HG03060 (cell line): Measurements from ENCODE around the gene AMPD3.

Experiments used
- ATAC-seq: cut with Tn5 transposase; IDR thresholded peaks from one replicate; pipeline ENCODE4 v1.9.1; 2021; ENCODE audit warnings: low read depth, moderate number of reproducible peaks; ENCODE audit not compliant: unreplicated experiment

AMPD3 gene

DNA sequence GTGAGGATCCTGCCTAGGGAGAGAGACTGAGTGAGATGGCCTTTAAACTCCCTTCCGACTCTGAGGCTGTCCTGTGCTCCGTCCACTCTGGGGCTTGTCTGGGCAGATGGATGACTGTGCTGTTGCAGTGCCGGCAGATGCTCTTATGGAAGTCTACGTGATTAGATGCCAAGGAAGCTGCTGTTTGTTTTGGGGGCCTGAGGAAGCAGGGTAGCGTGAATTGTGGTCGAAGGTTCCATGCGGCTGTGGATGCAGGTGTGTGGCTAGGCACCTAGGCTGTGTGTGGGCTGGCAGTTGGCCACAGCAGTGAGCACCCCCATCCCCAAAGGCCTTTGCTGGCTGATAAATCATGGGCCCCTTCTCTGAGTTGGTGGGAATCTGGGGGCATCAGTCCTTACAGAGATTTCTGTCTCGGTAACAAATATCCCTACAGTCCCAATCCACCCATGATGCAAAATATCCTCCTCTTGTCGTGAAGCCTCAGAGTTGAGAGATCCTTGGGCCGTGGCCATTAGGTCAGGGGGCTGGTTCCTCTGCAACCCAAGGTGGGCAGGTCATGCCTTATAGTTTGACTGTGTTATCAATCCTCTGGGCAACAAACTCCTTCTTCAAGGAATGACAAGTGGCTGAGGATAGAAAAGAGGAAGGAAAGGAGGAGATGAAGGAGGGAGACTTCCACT lies 31.2 kb downstream of the AMPD3 start:
- no peak for ATAC-seq

DNA sequence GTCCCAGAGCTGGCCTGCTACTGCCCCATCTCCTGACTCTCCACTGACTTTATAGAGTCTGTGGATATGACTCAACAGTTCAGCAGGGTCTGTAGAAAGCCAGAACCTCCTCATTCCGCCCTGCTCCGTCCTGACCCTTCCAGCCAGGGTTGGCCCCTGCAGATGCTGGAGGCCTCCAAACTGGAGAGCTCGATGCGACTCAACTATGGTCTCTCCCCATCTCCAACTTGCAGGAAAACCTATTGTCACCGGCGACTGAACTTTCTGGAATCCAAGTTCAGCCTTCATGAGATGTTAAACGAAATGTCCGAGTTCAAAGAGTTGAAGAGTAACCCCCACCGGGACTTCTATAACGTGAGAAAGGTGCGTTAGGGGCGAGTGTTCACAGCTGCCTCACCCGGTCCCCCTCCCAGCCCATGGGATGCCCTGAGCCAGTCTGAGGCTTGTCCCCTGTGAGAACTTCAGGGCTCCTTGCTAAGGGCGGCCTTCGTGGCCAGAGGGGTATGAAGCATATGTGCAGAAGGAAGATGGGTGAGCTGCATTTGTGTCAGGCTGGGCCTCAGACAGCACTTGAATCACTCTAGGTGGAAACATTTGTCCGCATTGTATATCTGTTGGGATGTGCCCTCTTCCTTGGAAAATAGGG lies 32.1 kb downstream of the AMPD3 start:
- no peak for ATAC-seq

DNA sequence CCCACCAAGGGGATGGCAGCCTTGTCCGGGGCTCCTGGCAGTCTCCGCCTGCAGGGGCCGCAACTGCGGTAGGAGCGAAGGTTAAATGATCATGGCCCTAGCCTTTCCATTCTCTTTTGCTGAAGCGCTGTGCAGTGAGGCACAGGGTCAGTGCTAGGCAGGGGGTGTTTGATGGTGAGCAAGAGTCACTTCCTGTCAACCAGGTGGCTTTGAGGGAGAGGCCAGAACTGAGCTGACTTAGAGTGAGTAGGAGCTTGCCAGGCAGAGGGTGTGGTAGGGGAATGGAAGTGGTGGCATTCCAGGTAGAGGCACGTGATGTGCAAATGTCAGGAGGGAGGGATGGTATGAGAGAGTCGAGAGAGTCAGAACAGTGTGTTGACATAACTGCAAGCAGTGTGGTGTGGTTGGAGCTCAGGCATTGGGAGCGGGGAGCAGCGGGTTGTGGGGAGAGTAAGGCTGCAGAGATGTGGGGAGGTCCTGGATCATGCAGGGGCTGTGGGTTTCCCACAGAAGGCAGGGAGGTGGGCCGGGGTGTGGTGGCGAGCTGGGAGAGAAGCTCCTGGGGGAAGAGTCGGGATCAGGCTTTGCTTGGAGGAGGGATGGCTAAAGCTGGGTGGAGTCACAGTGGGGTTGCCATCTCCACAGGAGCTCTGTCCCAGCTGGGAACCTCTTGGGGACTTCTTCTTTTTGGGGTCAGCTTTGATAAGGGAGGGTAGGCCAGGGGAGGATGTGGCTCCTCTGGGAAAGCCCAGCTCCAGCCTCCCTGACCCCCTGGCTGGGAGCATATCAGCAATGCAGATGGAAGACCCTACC lies 33.3 kb downstream of the AMPD3 start:
- peak; percentile 7 for ATAC-seq

DNA sequence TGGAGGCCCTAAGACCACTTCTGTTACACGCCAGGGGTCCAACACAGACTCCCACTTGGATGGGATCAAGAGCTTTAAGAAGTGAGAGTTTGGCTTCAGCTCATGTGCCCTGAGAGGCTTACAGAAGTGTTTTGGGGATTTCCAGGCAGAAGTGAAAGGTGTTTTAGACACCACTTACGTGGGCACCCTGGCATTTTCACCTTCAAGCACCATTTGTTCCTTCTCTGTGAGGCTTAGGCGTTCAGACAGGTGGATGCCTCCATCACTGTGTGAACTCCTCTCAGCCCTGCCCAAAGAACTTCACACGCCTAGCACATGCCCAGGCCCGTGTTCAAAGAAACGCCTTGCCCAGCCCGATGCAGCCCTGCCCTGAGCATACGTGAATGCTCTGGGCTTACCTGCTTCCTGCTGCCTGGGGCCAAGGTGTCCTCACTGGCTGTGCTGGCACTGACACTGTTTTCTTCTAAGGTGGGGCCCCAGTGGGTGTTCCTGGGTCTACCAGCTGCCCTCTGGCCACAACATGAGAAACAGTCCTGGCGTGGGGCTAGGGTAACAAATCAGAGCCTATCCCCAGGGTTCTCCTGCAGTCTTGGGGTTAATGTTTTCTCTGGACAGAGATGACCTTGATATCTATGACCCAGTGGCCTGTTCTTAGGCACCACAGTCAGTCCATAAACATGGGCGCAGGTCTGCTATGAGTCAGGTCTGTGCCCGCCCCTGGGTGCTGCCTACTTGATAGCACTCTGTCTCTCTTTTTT lies 34.0 kb downstream of the AMPD3 start:
- peak; percentile 56 for ATAC-seq

DNA sequence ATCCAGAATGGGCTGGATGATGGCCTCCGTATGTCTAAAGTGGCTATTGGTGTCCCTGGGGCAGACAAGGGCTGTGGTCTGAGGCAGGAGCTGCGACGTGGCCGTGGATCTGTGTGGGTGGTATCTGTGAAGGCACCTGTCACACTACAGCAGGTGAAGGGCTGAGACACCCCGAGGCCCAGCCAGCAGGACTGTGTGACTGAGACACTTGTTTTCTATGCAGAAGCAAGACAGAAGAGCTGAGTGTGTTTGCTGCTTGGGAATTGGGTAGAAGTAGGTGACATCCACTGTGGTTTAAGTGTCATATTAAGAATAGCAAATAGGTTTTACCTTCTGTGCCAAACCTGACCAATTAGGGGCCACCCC lies 35.0 kb downstream of the AMPD3 start:
- no peak for ATAC-seq

DNA sequence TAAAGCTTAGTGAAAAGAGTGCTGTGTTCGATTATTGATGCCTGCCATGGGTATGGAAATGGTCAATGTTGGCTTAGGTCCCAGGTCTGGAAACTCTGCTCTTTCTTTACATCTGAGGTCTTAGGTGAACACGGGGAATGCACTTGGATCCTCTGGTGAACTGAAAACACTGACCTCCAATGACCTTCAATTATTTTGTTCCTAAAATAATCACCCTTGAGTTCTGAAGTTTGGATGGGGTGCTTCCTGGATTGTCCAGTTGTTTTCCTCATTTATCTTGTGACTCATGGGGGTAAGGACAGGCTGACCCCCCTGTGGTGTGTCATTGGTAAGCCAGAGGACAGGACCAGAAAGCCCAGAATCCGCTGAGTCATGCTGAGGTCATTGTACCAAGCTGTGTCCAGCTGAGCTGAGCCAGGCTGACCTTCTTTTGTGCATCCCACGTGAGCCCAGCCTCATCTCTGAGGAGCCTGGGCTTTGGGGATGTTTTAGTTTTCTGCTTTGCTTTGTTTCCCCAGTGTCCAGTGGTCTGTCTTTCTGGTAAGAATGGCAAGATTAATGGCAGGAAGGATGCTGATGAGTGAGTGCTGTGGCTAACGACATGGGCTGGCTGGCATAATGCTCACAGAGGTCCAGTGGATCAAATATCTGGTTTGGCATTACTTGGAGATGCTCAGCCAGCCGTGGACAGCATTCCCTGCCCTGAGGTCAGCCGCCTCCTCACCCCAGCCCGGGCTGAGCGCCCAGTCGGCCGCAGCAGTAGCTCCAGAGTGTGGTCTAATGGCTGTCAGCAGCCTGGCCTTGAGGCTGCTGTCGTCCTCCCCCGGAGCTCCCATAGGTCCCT lies 35.6 kb downstream of the AMPD3 start:
- no peak for ATAC-seq

DNA sequence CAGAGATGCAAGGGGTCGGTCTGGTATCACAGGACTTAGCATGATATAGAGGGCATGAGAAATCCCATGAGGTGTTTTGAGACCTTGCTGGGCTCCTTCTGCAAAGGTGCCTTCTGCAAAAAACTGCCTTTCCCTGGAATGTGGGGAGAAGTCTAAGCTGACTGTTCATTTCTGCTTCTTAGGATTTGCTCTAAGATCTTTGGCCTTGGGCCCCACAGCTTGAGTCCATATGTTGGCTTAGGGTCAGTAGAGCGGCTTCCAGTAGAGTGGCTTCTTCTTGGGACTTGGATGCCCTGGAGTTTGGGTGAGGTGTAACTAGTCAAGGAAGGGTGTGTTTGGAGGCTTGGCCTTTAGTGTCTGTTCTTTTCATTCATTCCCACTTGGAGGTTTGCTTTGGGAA lies 37.0 kb downstream of the AMPD3 start:
- ATAC-seq, result no peak

DNA sequence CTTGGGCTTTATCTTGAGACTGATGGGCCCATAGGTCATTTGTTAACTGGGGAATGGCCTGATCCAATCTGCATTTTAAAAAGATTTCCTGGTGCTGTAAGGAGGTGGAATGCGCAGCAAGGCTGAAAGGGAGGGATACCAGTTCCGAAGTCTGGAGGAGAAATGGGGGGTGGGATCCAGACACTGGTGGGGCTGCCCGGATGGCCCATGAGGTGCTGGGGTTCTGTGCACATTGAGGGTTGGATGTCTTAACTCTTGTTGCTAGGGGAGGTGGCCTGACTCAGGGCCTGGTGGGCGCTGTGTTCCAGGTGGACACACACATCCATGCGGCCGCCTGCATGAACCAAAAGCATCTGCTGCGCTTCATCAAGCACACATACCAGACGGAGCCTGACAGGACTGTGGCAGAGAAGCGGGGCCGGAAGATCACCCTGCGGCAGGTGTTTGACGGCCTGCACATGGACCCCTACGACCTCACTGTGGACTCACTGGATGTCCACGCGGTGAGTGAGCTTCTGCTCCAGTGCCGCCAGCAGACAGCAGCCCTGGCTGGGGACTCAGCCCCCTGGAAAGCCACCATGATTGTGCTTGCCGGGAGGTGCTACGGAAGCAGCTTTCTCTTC lies 38.1 kb downstream of the AMPD3 start:
- ATAC-seq, result no peak

DNA sequence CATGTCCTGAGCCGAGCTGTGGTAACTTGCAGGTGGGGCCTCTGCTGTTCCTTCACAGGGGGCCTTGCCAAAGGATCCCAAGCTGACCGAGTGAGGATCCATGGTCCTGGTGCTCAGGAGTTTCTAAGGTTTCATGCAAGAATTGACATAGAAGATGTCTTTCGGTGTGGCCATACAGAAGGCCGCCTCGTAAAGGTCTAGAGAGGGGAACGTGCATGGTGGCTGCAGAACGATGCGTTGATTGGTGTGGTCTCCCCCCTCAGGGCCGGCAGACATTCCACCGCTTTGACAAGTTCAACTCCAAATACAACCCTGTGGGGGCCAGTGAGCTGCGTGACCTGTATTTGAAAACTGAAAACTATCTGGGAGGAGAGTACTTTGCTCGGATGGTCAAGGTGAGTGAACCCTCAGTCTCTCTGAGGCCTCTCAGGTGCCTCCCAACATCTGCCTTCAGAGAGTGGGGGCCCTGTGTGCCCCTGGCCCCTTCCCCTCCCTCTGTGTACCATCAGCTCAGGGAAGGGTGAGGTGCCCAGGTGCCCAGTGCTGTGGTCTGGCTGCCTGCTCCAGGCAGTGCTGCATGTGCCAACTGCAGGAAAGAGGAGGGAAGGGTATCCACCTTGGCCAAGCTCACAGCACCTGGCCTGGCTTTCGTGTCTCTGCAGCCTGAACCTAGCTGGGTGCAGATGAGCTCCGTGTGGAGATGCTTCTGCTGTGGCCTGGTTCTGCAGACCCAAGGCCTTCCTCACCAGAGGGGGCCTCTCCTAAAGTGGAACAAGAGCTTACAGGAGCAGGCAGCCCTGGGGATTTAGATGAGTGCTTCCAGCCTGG lies 39.8 kb downstream of the AMPD3 start:
- no peak for ATAC-seq

DNA sequence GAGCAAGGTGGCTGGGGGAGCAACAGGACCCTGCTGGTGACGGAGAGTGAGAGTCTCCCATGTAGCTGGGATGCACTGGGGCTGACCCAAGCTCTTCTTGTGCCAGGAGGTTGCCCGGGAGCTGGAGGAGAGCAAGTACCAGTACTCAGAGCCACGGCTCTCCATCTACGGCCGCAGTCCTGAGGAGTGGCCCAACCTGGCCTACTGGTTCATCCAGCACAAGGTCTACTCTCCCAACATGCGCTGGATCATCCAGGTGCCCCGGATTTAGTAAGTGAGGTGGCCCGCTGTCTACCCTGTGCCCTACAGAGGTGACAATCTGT lies 40.4 kb downstream of the AMPD3 start:
- ATAC-seq, result no peak

DNA sequence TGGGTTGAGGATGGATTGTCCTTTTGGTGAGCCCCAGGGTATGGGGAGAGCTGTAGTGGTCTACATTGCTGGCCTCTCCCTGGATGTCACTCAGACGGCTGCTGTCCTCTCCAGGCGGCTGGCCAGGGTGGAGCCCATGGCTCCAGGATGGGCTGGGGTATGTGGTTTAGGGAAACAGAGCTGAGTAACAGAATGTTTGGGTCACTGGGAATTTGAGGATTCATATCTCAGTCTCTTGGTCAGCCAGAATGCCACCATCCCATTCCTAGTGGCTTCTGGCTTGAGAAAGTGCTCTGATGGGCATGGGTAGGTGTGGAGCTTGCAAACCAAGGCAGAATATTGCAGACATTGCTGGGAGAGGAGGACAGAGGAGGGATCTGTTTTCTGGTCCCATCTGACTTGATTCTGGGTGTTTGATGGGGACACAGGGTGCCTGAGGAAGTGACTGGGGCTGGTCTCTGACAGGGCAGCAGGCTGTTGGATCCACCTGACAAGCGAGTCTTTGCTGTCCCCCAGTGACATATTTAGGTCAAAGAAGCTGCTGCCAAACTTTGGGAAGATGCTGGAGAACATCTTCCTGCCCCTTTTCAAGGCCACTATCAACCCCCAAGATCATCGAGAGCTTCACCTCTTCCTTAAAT lies 41.4 kb downstream of the AMPD3 start:
- no peak for ATAC-seq

DNA sequence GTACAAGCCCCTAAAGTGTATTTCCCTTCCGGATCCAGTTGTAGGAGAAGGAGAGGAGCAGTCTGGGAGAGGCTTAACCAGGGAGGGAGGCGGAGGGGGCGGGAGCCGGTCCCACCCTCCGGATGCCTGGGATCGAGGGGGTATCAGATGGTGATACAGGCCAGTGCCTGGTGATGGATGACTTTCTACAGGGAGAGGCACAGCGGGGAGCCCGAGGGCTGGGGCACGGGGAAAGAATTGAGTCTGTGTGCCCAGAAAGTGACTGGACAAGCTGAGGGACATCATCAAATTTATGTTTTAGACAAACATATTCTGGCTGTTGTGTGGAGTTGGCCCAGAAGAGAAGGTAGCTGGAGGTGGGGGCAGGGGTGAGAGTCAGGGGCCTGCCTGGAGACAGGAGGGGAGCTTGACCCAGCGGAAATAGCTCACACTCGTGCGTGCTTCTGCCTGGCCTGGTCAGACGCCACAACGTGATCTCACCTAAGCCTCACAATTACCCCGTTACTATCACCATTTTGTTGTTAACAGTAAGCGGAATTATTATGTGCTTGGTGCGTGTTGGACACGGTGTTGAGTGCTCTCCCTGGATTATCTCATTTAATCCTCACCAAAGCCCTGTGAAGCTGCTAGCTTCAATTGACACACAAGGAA lies 42.4 kb downstream of the AMPD3 start:
- ATAC-seq, result no peak

DNA sequence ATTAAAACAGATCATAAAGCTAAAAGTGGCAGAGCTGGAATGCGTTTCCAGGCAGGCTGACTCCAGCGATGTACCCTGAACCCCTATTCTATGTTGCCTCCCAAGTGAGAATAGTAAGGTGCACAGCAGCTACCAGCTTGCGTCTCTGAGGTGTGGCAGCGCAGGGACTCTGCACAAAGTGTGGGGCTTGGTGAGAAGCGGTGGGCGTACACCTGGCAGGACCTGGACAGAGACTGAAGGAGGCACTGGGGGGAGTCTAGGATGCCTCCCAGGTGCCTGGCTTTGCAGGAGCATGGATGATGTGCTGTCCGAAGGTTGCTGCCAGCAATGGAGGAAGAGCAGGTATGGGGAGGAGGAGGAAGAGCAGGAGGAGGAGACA lies 42.9 kb downstream of the AMPD3 start:
- ATAC-seq, result no peak

DNA sequence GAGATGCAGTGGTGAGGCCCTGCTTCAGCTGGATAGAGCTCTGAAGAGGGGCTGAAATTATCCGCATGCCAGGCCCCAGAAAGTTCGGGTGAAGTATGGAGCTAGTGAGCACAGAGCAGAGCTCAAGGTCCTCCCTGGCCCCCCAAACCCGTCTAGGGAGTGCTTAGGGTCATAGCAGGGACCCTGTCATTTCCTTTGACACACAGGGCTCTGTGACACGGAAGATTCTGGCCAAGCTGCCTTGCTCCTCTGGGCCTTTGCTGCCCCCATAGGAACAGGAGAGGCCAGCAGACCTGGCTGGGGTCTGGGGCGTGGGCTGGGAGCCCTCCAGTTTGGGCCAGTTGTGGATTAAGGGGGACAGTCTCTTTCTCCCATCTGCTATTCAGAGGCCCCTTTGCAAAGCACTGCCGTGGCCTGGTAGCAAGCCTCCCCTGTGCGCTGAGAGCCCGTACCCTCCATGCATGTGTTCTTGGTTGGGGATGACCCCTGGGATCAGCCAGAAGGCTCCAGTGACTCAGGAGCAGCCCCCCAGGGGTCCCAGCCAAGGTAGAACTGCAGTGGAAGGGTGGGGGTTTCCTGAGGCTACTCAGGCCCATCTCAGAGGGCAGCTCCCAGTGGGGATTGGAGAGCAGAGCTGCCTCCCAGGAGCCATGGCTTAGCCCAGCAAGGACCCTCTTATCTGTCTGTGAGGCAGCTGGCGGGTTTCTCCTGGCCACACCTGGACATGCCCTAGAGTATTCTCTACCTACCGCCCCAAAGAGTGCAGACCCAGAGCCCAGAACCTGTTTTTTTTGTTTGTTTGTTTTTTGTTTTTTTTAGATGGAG lies 43.6 kb downstream of the AMPD3 start:
- no peak for ATAC-seq

DNA sequence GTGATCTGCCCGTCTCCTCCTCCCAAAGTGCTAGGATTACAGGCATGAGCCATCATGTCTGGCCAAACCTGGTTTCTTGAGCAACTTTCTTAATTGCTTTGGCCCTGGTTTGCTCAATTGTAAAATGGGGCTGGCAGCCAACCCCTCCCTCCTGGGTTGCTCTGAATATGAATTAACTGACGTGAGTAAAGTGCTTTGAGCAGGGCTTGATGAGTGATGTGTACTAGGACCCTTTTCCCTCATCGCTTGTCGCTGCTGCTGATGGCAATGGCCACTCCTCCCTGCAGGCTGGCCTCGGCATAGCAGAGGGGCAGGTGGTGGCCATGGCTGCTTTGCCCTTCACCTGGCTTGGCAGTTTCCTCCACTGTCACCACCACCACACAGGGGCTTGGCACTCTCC lies 44.4 kb downstream of the AMPD3 start:
- ATAC-seq, result no peak

DNA sequence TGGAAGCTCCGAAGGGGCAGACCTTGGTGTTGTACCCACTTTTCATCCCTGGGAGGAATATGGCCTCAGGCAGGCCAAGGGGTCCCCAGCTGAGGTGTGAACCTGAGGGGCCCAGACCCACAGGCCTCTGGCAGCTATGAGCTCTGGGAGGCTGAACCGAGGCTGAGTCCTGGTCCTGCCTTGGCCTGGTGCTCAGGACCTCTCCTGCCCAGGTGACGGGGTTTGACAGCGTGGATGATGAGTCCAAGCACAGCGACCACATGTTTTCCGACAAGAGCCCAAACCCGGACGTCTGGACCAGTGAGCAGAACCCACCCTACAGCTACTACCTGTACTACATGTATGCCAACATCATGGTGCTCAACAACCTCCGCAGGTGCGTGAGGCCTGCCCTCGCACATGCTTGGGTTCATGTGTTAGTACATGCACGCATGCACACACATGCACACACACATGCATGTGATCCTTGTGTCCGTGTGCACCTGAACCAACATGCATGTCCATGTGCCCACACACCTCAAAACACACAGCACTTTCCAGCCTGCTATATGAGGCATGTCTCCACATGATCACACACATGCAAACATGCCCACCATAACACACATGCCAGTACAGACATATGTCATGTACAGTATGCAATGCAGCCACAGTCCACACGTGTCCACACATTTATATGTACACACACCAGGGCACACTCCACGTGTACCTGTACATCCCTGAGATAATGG lies 45.0 kb downstream of the AMPD3 start:
- no peak for ATAC-seq
